ENCODE data around the gene RCBTB1. TPM values are rescaled to one million over a fixed set of nuclear protein-coding genes. Genes with fewer than 3 reads are reported as not detected.

The RCBTB1 gene
- polyA plus RNA-seq, 1 of the 3 experiments (the other 2 are of a cell fraction), result 13.2 TPM

DNA sequence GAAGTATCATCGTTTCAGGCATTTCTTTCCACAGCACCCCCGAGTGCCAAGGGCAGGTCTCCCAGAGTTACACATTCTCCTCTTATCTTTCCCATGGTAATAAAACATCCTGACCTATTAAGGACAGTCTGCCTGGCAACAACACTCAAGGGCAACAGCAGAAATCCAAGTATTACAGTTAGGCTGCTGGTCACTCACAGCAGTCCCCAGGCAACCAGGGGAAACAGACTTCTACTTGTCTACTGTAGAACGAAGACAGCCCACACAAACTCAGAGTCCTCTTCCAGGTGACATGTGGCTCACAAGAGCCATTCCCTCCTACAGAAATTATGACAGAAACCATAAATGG, 24.3 kb downstream of the RCBTB1 start:
- H3K4me2 ChIP-seq, result no peak overlapping the region
- POLR2A ChIA-PET, result no interaction called here
- no peaks in the 10 kb centered on the region for H3K27me3 ChIP-seq (ENCODE audit: insufficient read depth)
- DNase-seq, result peak; percentile 63
- peak overlapping the region in 1 of 2 experiments; percentile 63; a peak in 2 of 4 replicates for H3K27ac ChIP-seq (ENCODE audit: low read depth in 2 of 2, low read length in 1 of 2)
- peaks cover 0 to 9% of the 10 kb centered on the region in 2 experiments; a peak in 2 of 4 replicates for H3K4me1 ChIP-seq (ENCODE audit: control insufficient read depth in 1 of 2, insufficient read depth in 2 of 2, low read depth in 1 of 2, low read length in 1 of 2)
- no peaks in the 10 kb centered on the region for H3F3A ChIP-seq (replicated peaks; ENCODE audit: insufficient read depth)
- H3K36me3 ChIP-seq (replicated peaks in 1 of 2; ENCODE audit: control insufficient read depth in 1 of 2, insufficient read depth in 2 of 2, low read length in 1 of 2), result peaks cover 14 to 25% of the 10 kb centered on the region in 2 experiments
- WGBS (ENCODE audit: low lambda C conversion rate), result 51% methylated on average over 3 of the region's 3 CpGs
- H3K9me3 ChIP-seq, result no peaks in the 10 kb centered on the region
- CTCF ChIA-PET, result interaction anchor here (1.2 to 2.3 kb wide), 3 partner anchors 10 to 46 kb away, joined by 5 to 7 read pairs (median 7); no protein-coding TSS in a partner anchor
- no peaks in the 10 kb centered on the region for H4K20me1 ChIP-seq (ENCODE audit: insufficient read depth)
- H2AFZ ChIP-seq (ENCODE audit: low read depth), result no peak overlapping the region
- H3K4me3 ChIP-seq (ENCODE audit: low read depth in 2 of 2, low read length in 1 of 2), result no peak overlapping the region
- H3K9ac ChIP-seq, result no peak overlapping the region
- H3K9me2 ChIP-seq, result no peaks in the 10 kb centered on the region
- no peaks in the 10 kb centered on the region for H3K79me2 ChIP-seq (ENCODE audit: insufficient read depth)
- TF ChIP-seq RFX5 (IDR thresholded peaks at IDR 0.05; ENCODE audit: low read length) (peak; percentile 94), USF1 (IDR thresholded peaks at IDR 0.05; ENCODE audit: borderline replicate concordance, low read depth) (no peak), MXI1 (IDR thresholded peaks at IDR 0.05; ENCODE audit: low read depth, low read length) (peak; percentile 45; the same call in 1 of the 2 replicates), EZH2phosphoT487 (IDR thresholded peaks at IDR 0.05; ENCODE audit: borderline replicate concordance, low read depth) (no peak), GATA2 (CRISPR knock-in tag; IDR thresholded peaks at IDR 0.05) (peak; percentile 27), NRF1 (IDR thresholded peaks at IDR 0.05; ENCODE audit: low read depth, low read length) (no peak), EP300 (IDR thresholded peaks at IDR 0.05; ENCODE audit: borderline replicate concordance in 1 of 2, low read depth in 1 of 2, low read length in 1 of 2) (peak in 1 of 2 experiments; percentile 66; a peak in 1 of 4 replicates), GABPA (IDR thresholded peaks at IDR 0.05; ENCODE audit: low read depth) (no peak), TCF12 (IDR thresholded peaks at IDR 0.05) (no peak), YY1 (IDR thresholded peaks at IDR 0.05; ENCODE audit: low read depth) (no peak), NFIC (IDR thresholded peaks at IDR 0.05; ENCODE audit: borderline replicate concordance) (no peak), SIN3A (IDR thresholded peaks at IDR 0.05; ENCODE audit: borderline replicate concordance, low read depth, low read length) (no peak)

DNA sequence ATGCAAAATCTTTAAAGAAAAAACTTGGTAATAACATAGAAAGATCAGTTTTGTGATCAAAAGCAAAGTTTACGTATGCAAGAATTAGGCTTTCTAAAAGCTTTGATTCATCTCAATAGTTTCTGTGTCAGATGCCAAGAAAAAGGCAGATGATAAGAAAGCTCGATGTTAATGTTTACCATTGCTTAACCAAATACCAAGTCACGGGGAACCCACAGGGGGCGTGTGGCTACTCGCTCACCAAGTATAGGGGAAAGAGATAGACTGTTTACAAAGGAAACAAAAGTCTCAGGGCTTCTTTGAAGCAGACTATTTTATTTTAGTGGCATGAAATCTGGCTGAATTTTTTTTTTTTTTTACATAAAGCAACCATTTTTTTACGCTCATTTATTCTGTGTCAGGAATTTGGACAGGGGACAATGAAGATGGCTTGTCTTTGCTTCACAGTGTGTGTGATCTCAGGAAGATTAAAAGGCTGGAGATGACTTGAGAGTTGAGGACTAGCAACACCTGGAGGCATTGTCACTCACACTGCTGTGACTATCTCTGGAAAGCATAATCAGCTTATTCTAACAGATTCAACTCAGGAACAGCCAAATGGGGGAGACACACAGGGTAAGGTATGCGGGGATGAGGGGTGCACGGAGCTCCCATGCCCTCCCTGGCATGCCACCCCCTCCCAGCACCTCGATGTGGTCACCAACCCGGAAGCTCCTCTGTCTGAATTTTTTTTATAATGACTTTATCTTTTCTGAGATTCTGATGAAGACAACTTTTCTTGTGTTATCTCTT, 24.9 kb downstream of the RCBTB1 start:
- Histone ChIP-seq H3K9me2 (no peaks in the 10 kb centered on the region), H3K4me3 (ENCODE audit: low read depth in 2 of 2, low read length in 1 of 2) (no peak overlapping the region), H4K20me1 (ENCODE audit: insufficient read depth) (no peaks in the 10 kb centered on the region), H3F3A (replicated peaks; ENCODE audit: insufficient read depth) (no peaks in the 10 kb centered on the region), H3K27me3 (ENCODE audit: insufficient read depth) (no peaks in the 10 kb centered on the region), H3K27ac (ENCODE audit: low read depth in 2 of 2, low read length in 1 of 2) (peak overlapping the region in 1 of 2 experiments; percentile 63; a peak in 2 of 4 replicates), H3K9ac (no peak overlapping the region), H3K36me3 (replicated peaks in 1 of 2; ENCODE audit: control insufficient read depth in 1 of 2, insufficient read depth in 2 of 2, low read length in 1 of 2) (peaks cover 14 to 27% of the 10 kb centered on the region in 2 experiments), H3K4me2 (no peak overlapping the region), H2AFZ (ENCODE audit: low read depth) (no peak overlapping the region), H3K4me1 (ENCODE audit: control insufficient read depth in 1 of 2, insufficient read depth in 2 of 2, low read depth in 1 of 2, low read length in 1 of 2) (peaks cover 0 to 9% of the 10 kb centered on the region in 2 experiments; a peak in 2 of 4 replicates), H3K79me2 (ENCODE audit: insufficient read depth) (no peaks in the 10 kb centered on the region), H3K9me3 (no peaks in the 10 kb centered on the region)
- no peak for DNase-seq
- WGBS (ENCODE audit: low lambda C conversion rate), result 75% methylated on average over 10 of the region's 10 CpGs
- ChIA-PET POLR2A (no interaction called here), CTCF (interaction anchor here (0.6 to 2.3 kb wide), 5 partner anchors 10 to 159 kb away, joined by 3 to 7 read pairs (median 5); no protein-coding TSS in a partner anchor)
- TF ChIP-seq GATA2 (CRISPR knock-in tag; IDR thresholded peaks at IDR 0.05), result no peak
- TF ChIP-seq RFX5 (IDR thresholded peaks at IDR 0.05; ENCODE audit: low read length), result no peak
